Measurements from ENCODE around the gene CSTF3.
A peak's percentile ranks its signal among the peaks of the same experiment; 100 is the strongest.
"Not testable (repeated sequence)": the region's sequence is repeated elsewhere in the genome, so short reads cannot be mapped to it uniquely, and the experiment has no call there.

CSTF3 gene

GRCh38 chr11:33055375-33055774 lies 105.9 kb downstream of the CSTF3 start:
- no peak for DNase-seq (ENCODE audit: low spot score)
- Mint-ChIP-seq H3K36me3 (ENCODE audit: low read depth) (peaks cover 29% of the 10 kb centered on the region), H3K27me3 (ENCODE audit: low read depth) (no peaks in the 10 kb centered on the region), H3K4me3 (no peak overlapping the region), H3K9me3 (no peaks in the 10 kb centered on the region), H3K27ac (no peak overlapping the region), H3K4me1 (ENCODE audit: low read depth) (peaks cover 8% of the 10 kb centered on the region)

DNA sequence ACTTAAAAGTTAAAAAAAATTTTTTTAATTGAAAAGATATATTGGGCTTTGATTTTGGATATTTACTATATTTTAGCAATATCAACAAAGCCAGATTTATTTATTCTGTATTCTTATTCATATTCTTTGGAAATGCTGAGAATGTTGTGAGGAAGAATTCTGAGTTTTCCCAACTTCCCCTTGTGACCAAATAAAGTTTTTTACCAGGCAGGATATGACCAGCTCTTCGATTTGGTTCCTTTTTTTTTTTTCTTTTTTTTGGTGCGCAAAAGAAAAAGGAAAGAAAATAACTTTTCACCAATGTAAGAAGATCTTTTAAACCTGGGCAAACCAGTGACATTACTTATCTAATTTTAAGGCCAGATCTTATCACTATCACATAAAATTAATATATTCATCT lies 109.0 kb downstream of the CSTF3 start:
- Mint-ChIP-seq H3K4me3 (no peak overlapping the region), H3K36me3 (ENCODE audit: low read depth) (peaks cover 23% of the 10 kb centered on the region), H3K27ac (no peak overlapping the region), H3K9me3 (no peaks in the 10 kb centered on the region), H3K4me1 (ENCODE audit: low read depth) (no peaks in the 10 kb centered on the region), H3K27me3 (ENCODE audit: low read depth) (no peaks in the 10 kb centered on the region)
- DNase-seq (ENCODE audit: low spot score) = no peak

DNA sequence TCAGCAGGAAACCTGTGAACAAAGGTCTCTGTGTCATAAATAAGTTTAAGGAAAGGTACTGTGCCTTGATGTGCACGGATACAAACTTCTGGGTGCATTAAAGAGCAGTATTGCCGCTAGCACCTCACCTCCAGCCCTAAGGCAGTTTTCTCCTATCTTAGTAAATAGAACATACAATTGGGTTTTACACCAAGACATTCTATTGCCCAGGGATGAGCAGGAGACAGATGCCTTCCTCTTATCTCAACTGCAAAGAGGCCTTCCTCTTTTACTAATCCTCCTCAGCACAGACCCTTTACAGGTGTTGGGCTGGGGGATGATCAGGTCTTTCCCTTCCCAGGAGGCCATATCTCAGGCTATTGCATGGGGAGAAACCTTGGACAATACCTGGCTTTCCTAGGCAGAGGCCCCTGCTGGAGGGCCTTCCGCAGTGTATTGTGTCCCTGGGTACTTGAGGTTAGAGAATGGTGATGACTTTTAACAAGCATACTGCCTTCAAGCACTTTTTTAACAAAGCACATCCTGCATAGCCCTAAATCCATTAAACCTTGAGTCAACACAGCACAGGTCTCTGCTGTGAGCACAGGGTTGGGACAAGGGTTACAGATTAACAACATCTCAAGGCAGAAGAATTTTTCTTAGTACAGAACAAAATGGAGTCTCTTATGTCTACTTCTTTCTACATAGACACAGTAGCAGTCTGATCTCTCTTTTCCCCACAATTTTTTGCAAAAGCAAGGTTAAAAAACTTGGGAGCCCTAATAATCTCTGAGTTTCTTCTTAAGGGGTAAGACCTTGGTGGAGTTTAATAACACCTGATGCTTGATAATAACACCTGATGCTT lies 111.5 kb downstream of the CSTF3 start:
- H3K4me1 Mint-ChIP-seq (ENCODE audit: low read depth); H3K9me3 Mint-ChIP-seq; H3K27me3 Mint-ChIP-seq (ENCODE audit: low read depth); H3K27ac Mint-ChIP-seq; DNase-seq (ENCODE audit: low spot score); H3K4me3 Mint-ChIP-seq: not testable (repeated sequence)
- peaks cover 36% of the 10 kb centered on the region for H3K36me3 Mint-ChIP-seq (ENCODE audit: low read depth)

DNA sequence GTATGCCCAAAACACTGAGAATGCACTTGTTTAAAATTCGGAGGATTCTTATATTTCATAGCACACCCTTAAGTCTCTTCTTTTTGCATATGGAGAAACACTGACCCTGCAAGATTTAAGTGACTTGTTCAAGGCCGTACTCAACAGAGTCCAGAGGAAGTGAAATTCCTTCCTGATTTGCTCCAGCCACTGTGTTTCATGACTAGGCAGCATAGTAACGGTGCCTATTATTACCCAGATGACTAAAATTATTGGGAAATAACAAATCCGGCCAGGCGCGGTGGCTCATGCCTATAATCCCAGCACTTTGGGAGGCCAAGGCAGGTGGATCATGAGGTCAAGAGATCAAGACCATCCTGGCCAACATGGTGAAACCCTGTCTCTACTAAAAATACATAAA lies 112.6 kb downstream of the CSTF3 start:
- not testable (repeated sequence) for DNase-seq (ENCODE audit: low spot score); H3K27ac Mint-ChIP-seq; H3K27me3 Mint-ChIP-seq (ENCODE audit: low read depth); H3K9me3 Mint-ChIP-seq; H3K4me1 Mint-ChIP-seq (ENCODE audit: low read depth); H3K4me3 Mint-ChIP-seq
- H3K36me3 Mint-ChIP-seq (ENCODE audit: low read depth) = peaks cover 35% of the 10 kb centered on the region

GRCh38 chr11:33045551-33046255 lies 115.6 kb downstream of the CSTF3 start:
- no peak for DNase-seq (ENCODE audit: low spot score)
- H3K9me3 Mint-ChIP-seq = no peaks in the 10 kb centered on the region
- no peak overlapping the region for H3K4me3 Mint-ChIP-seq
- H3K27ac Mint-ChIP-seq = no peak overlapping the region
- peaks cover 32% of the 10 kb centered on the region for H3K36me3 Mint-ChIP-seq (ENCODE audit: low read depth)
- H3K4me1 Mint-ChIP-seq (ENCODE audit: low read depth) = peaks cover 16% of the 10 kb centered on the region
- H3K27me3 Mint-ChIP-seq (ENCODE audit: low read depth) = peaks cover 3% of the 10 kb centered on the region

GRCh38 chr11:33044285-33044756 lies 117.0 kb downstream of the CSTF3 start:
- DNase-seq (ENCODE audit: low spot score) = no peak
- Mint-ChIP-seq H3K27ac (no peak overlapping the region), H3K36me3 (ENCODE audit: low read depth) (peaks cover 32% of the 10 kb centered on the region), H3K9me3 (no peaks in the 10 kb centered on the region), H3K4me1 (ENCODE audit: low read depth) (peaks cover 22% of the 10 kb centered on the region), H3K4me3 (no peak overlapping the region), H3K27me3 (ENCODE audit: low read depth) (peaks cover 3% of the 10 kb centered on the region)

GRCh38 chr11:33043221-33043830 lies 118.0 kb downstream of the CSTF3 start:
- Mint-ChIP-seq H3K4me3 (peak overlapping the region; percentile 33), H3K27ac (peak overlapping the region; percentile 62), H3K9me3 (no peaks in the 10 kb centered on the region), H3K36me3 (ENCODE audit: low read depth) (peaks cover 32% of the 10 kb centered on the region), H3K27me3 (ENCODE audit: low read depth) (peaks cover 3% of the 10 kb centered on the region), H3K4me1 (ENCODE audit: low read depth) (peaks cover 22% of the 10 kb centered on the region)
- no peak for DNase-seq (ENCODE audit: low spot score)

- Mint-ChIP-seq H3K36me3 (ENCODE audit: low read depth) (peaks cover 13% of the 10 kb centered on the region), H3K27ac (peak overlapping the region; percentile 87), H3K4me1 (ENCODE audit: low read depth) (peaks cover 22% of the 10 kb centered on the region), H3K27me3 (ENCODE audit: low read depth) (peaks cover 16% of the 10 kb centered on the region), H3K9me3 (no peaks in the 10 kb centered on the region), H3K4me3 (peak overlapping the region; percentile 92)
- DNase-seq (ENCODE audit: low spot score) = no peak
Measured at GRCh38 chr11:33040862-33041453, 120.3 kb downstream of the CSTF3 start.

DNA sequence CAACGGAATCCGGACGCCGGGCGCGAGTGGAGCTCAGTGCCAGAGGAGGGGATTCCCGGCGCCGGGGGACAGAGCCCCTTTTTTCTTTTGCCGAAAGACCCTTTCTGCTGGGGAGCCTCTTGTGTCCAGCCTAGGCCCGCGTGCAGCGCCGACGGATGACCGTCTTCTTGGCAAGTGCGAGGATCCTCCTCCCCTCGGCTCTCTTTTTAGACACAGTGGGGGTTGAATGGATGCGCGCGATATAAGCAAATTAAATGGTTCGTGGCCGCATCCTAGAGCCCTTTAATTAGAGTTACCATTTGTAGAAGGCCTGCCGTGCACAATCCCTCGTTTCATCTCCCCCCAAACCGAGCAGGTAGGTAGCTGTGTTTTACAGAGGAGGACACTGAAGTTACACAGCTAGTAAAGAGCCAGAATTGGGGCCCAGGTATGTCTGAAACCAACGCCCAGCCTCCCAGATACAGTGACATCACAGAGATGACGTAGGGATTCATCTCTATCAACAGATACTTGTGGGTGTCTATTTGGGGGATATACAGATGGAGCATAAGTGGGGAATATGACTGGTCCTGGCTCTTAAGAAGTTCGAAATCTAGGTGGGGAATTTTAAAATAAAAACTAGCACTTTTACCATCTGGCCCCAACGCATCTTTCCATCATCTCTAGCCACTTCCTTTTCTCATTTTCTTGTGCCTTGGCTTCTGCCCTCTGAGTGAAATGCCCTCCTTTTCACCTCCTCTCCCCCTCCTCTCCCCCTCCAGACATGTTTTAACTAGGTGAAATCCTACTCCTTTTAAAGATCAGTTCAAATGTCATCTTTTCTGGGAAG lies 121.0 kb downstream of the CSTF3 start:
- no peaks in the 10 kb centered on the region for H3K9me3 Mint-ChIP-seq
- peaks cover 21% of the 10 kb centered on the region for H3K4me1 Mint-ChIP-seq (ENCODE audit: low read depth)
- DNase-seq (ENCODE audit: low spot score) = peak; percentile 56
- peaks cover 16% of the 10 kb centered on the region for H3K27me3 Mint-ChIP-seq (ENCODE audit: low read depth)
- peak overlapping the region; percentile 92 for H3K4me3 Mint-ChIP-seq
- H3K36me3 Mint-ChIP-seq (ENCODE audit: low read depth) = peaks cover 7% of the 10 kb centered on the region
- peak overlapping the region; percentile 87 for H3K27ac Mint-ChIP-seq

GRCh38 chr11:33039274-33040032 lies 121.8 kb downstream of the CSTF3 start, which contains the start of gene TCP11L1:
Gene TCP11L1 (plus strand): TSS chr11:33039572. CDS start chr11:33043774, 4,202 bp downstream.
- DNase-seq (ENCODE audit: low spot score) = peak; percentile 79
- H3K27me3 Mint-ChIP-seq (ENCODE audit: low read depth) = peaks cover 22% of the 10 kb centered on the region
- peaks cover 22% of the 10 kb centered on the region for H3K4me1 Mint-ChIP-seq (ENCODE audit: low read depth)
- peak within 1 kb of the TSS; percentile 92 for H3K4me3 Mint-ChIP-seq
- H3K27ac Mint-ChIP-seq = peak within 1 kb of the TSS; percentile 88
- H3K9me3 Mint-ChIP-seq = no peaks in the 10 kb centered on the region
- H3K36me3 Mint-ChIP-seq (ENCODE audit: low read depth) = peaks cover 2% of the 10 kb centered on the region

- H3K27ac Mint-ChIP-seq = no peak overlapping the region
- H3K36me3 Mint-ChIP-seq (ENCODE audit: low read depth) = no peaks in the 10 kb centered on the region
- H3K4me3 Mint-ChIP-seq = no peak overlapping the region
- H3K27me3 Mint-ChIP-seq (ENCODE audit: low read depth) = peaks cover 47% of the 10 kb centered on the region
- DNase-seq (ENCODE audit: low spot score) = no peak
- peaks cover 2% of the 10 kb centered on the region for H3K4me1 Mint-ChIP-seq (ENCODE audit: low read depth)
- no peaks in the 10 kb centered on the region for H3K9me3 Mint-ChIP-seq
Measured at GRCh38 chr11:33035011-33035410, 126.3 kb downstream of the CSTF3 start.
